Stimulated activated CD8-positive, alpha-beta memory T cell treated with anti-CD3 and anti-CD28 coated beads, Interleukin-4, amount 100 ng/mL, for 4 hours (primary cell): ENCODE results near the gene COA4.

ENCODE experiments used
- DNase-seq, 2 donors: peaks; one replicate each; pipeline ENCODE4 v3.0.0-alpha.2; 2020; ENCODE audit warnings: low read depth in 2 of 2, low spot score in 1 of 2

The COA4 gene

DNA sequence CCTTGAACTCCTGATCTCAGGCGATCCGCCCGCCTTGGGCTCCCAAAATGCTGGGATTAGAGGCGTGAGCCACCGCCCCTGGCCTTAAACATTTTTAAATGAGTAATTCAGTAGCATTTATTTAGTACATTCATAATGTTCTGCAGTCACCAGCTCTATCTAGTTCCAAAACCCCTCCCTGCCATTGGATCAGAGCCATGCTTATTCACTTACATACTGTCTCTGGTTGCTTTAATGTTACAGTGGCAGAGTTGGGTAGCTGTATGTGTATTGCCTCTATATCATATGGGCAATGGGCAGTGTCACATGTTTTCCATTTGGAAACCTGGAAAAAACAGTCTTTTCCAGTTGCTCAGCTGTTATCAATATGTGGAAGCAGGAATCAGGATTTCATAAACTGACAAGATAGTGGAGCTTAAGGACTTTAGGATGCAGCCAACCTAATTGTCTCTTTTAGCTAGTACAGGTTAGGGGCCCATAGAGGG, 10.5 kb downstream of the COA4 start:
- no peak for DNase-seq

- no peak for DNase-seq
Observed at GRCh38 chr11:73862986-73863385, 13.7 kb downstream of the COA4 start.

- no peak for DNase-seq
Observed at GRCh38 chr11:73860202-73860601, 16.4 kb downstream of the COA4 start.

GRCh38 chr11:73859671-73860070, 17.0 kb downstream of the COA4 start:
- DNase-seq, result no peak

DNA sequence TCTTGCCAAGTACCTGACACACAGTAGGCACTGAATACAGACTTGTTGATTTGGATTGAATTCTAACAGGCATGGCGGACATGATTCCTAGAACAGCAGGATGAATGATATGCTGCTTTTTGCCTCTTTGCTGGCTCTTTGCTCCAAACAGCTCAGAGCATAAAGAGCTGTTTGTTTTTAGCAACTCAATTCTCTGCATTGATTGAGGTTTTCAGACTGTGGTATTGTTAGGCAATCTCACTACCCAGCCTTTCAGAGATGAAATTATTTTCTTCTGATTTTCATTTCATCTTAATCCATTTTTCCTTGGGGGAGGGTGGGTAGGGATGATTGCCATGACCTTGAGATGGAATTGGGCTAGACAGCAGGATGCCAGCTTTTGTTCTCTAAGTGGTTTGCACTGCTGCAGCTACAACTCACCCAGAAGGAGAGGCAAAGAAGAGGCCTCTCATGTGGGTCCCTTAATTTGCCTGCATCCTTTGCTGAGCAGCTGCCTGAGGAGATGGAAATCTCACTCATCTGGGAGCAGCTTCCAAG, 20.5 kb downstream of the COA4 start:
- no peak for DNase-seq

DNA sequence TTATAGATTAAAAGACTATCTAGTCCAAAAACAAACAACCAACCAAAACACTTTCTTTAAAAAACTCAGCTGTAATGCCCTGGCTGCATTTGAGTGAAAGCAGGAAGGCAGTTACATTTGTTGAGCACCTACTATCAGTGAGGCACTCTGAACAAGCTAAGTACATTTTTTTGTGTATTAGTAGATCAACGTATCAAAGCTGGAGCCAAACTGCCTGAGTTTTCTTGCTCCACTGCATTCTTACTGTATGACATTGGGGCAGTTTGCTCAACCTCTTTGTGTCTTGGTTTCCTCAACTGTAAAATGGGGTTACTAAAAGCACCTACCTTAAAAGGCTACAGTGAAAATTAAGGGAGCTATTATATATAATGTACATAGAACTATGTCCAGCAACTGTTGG, 22.0 kb downstream of the COA4 start:
- DNase-seq, result no peak

- no peak for DNase-seq
Observed at GRCh38 chr11:73852049-73852448, 24.6 kb downstream of the COA4 start.

- DNase-seq, result no peak
Observed at GRCh38 chr11:73851046-73851764, 25.4 kb downstream of the COA4 start.

- DNase-seq, result no peak
Observed at GRCh38 chr11:73839123-73839457, 37.6 kb downstream of the COA4 start.

DNA sequence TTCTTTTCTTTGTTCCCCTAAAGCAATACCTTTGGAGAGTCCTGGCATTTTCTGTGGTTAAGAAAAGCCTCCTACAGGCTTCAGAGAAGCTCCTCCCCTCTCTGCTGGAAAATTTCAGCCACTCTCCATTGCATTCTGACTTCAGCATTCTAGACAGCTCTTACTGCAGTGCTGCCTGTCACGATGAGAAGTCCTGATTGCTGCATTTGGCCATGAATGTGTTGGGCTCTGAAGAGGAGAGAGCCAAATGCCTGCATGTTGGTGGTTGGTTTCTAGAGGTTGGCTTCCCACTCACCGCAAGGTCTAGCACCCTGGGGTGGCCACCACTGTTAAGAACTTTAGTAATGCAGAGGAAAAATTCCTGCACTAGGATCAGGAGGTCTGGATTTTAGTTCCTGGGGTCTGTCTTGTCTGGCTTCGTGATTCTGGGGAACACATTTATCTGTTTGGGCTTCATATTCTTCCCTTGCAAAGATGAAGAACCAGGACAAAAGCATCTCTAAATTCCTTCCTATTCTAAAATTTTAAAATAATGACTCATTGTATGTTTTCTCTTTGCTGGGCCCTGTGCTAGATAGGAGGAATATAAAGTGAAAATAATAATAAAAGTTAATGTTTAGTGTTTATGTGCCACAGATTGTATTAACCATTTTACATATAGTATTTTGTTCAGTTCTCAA, 38.1 kb downstream of the COA4 start:
- no peak for DNase-seq

GRCh38 chr11:73833067-73833466, 43.6 kb downstream of the COA4 start:
- no peak for DNase-seq

GRCh38 chr11:73830261-73830660, 46.4 kb downstream of the COA4 start:
- no peak for DNase-seq
